Gastrocnemius medialis (tissue), 4 donors: ENCODE data around the gene FOXJ1. TPM values are rescaled to one million over a fixed set of nuclear protein-coding genes. Genes with fewer than 3 reads are reported as not detected.

Experiments
- ATAC-seq, 2 donors: fragments of 150-250 bp; one replicate each; pipeline ENCODE4 v1.9.1; 2016
- DNase-seq, 2 donors: peaks; one replicate each; pipeline ENCODE4 v3.0.0-alpha.2; 2019
- H3K27ac ChIP-seq, 4 donors: fragments of 200-600 bp; sonication (generic); 1 replicate in 1 of 4; 2 replicates in 3 of 4; pipeline ENCODE4 v1.5.1; 2016 to 2018; ENCODE audit warnings: mild to moderate bottlenecking in 2 of 4, moderate library complexity in 1 of 4
- H3K27me3 ChIP-seq, 3 donors: fragments of 200-600 bp; sonication (generic) in 2 of 3; 1 replicate in 1 of 3; 2 replicates in 2 of 3; pipeline versions ENCODE4 v1.5.1 to v1.6.0; 2016 to 2019; ENCODE audit warnings: mild to moderate bottlenecking in 1 of 3, moderate library complexity in 1 of 3
- H3K36me3 ChIP-seq, 2 donors: fragments of 200-600 bp; sonication (generic) in 1 of 2; one replicate each; pipeline ENCODE4 v1.5.1; 2017 to 2018
- H3K4me1 ChIP-seq, 2 donors: fragments of 200-600 bp; sonication (generic) in 1 of 2; one replicate each; pipeline ENCODE4 v1.5.1; 2016 to 2017; ENCODE audit warnings: mild to moderate bottlenecking in 2 of 2
- H3K4me3 ChIP-seq, 4 donors: fragments of 200-600 bp; sonication (generic) in 3 of 4; 1 replicate in 1 of 4; 2 replicates in 3 of 4; pipeline ENCODE4 v1.5.1; 2016 to 2019; ENCODE audit warnings: mild to moderate bottlenecking in 2 of 4
- H3K9me3 ChIP-seq, 3 donors: fragments of 200-600 bp; sonication (generic) in 2 of 3; 1 replicate in 1 of 3; 2 replicates in 2 of 3; pipeline ENCODE4 v1.5.1; 2016 to 2019
- CTCF ChIP-seq, 5 experiments: fragments of 450-650 bp in 3 of 5; fragments of 200-600 bp in 2 of 5; sonication (generic) in 2 of 5; IDR thresholded peaks in 4 of 5; conservative IDR thresholded peaks in 1 of 5; 1 replicate in 4 of 5; 2 replicates in 1 of 5; pipeline ENCODE4 v1.5.1; 2016 to 2019; ENCODE audit warnings: antibody characterized with exemption in 5 of 5, mild to moderate bottlenecking in 3 of 5, moderate library complexity in 3 of 5
- POLR2A ChIP-seq, 2 donors: fragments of 450-650 bp; IDR thresholded peaks; one replicate each; pipeline ENCODE4 v1.6.1; 2017; ENCODE audit warnings: antibody characterized with exemption in 2 of 2, mild to moderate bottlenecking in 2 of 2, moderate library complexity in 2 of 2
- in situ Hi-C, 4 donors: fragments of 200-750 bp; cut with MboI; loops; one replicate each; pipeline versions ENCODE4 v1.15.0 to v1.8.0; 2017; ENCODE audit warnings: low sequenced_read_pairs in 4 of 4
- intact Hi-C: fragments of 100-400 bp; cut with DNase I; formaldehyde crosslinking; loops from one replicate; pipeline ENCODE4 v1.15.1; 2023; ENCODE audit warnings: low total_unique reads
- microRNA-seq, 2 donors: library from miRNA; unstranded; fragments of <30 nt; microRNA quantifications; one replicate each; pipeline ENCODE4, GENCODE V29; 2016; ENCODE audit warnings: borderline replicate concordance in 2 of 2
- total RNA-seq, 4 donors: library from RNA; depleted of rRNA; stranded (reverse); fragments of >200 nt; gene quantifications; one replicate each; pipeline versions ENCODE4 v1.1.0 to v1.2.3, GENCODE V29; 2016

FOXJ1 gene
- total RNA-seq, 4 donors from 2014 or later, result 0.16 to 0.62 TPM; not detected in 2

GRCh38 chr17:76088868-76089576 lies 52.0 kb downstream of the FOXJ1 start:
- no peak for DNase-seq
- Histone ChIP-seq H3K9me3 (no peaks in the 10 kb centered on the region), H3K27ac (no peak overlapping the region), H3K27me3 (no peaks in the 10 kb centered on the region), H3K4me1 (no peaks in the 10 kb centered on the region), H3K4me3 (no peak overlapping the region), H3K36me3 (peaks cover 0 to 96% of the 10 kb centered on the region in 2 donors)
- TF ChIP-seq CTCF (IDR thresholded peaks at IDR 0.05 in 4 of 5, conservative IDR thresholded peaks at IDR 0.05 in 1 of 5) (no peak), POLR2A (IDR thresholded peaks at IDR 0.05) (no peak)
- intact Hi-C loops (no loop called here), in situ Hi-C loops (no loop called here)
- no peak for ATAC-seq

- Histone ChIP-seq H3K27me3 (no peaks in the 10 kb centered on the region), H3K4me1 (no peaks in the 10 kb centered on the region), H3K27ac (no peak overlapping the region), H3K9me3 (no peaks in the 10 kb centered on the region), H3K4me3 (no peak overlapping the region), H3K36me3 (peaks cover 0 to 96% of the 10 kb centered on the region in 2 donors)
- in situ Hi-C loops, result no loop called here
- no peak for DNase-seq
- intact Hi-C loops, result no loop called here
- no peak for TF ChIP-seq CTCF (IDR thresholded peaks at IDR 0.05 in 4 of 5, conservative IDR thresholded peaks at IDR 0.05 in 1 of 5)
- no peak for TF ChIP-seq POLR2A (IDR thresholded peaks at IDR 0.05)
- no peak for ATAC-seq
Measured at GRCh38 chr17:76088041-76088867, 52.8 kb downstream of the FOXJ1 start.

GRCh38 chr17:76087531-76087930 lies 53.5 kb downstream of the FOXJ1 start:
- H3K27ac ChIP-seq, result no peak overlapping the region
- no peaks in the 10 kb centered on the region for H3K4me1 ChIP-seq
- in situ Hi-C loops, result no loop called here
- no peaks in the 10 kb centered on the region for H3K9me3 ChIP-seq
- ATAC-seq (no peak), DNase-seq (no peak)
- intact Hi-C loops, result no loop called here
- H3K27me3 ChIP-seq, result no peaks in the 10 kb centered on the region
- H3K4me3 ChIP-seq, result no peak overlapping the region
- peaks cover 0 to 92% of the 10 kb centered on the region in 2 donors for H3K36me3 ChIP-seq
- TF ChIP-seq POLR2A (IDR thresholded peaks at IDR 0.05) (no peak), CTCF (IDR thresholded peaks at IDR 0.05 in 4 of 5, conservative IDR thresholded peaks at IDR 0.05 in 1 of 5) (no peak)

GRCh38 chr17:76086384-76086783 lies 54.7 kb downstream of the FOXJ1 start:
- no peak for ATAC-seq
- Histone ChIP-seq H3K9me3 (no peaks in the 10 kb centered on the region), H3K4me1 (no peaks in the 10 kb centered on the region), H3K4me3 (no peak overlapping the region), H3K27me3 (no peaks in the 10 kb centered on the region), H3K36me3 (peaks cover 0 to 84% of the 10 kb centered on the region in 2 donors), H3K27ac (no peak overlapping the region)
- TF ChIP-seq CTCF (IDR thresholded peaks at IDR 0.05 in 4 of 5, conservative IDR thresholded peaks at IDR 0.05 in 1 of 5) (no peak), POLR2A (IDR thresholded peaks at IDR 0.05) (no peak)
- DNase-seq, result no peak
- in situ Hi-C loops, result no loop called here
- intact Hi-C loops, result no loop called here

Small RNA genes within 50 kb of the gene (microRNA-seq; reads per million reads assigned to microRNA genes)
- gene MIR6868, result 0.85 to 1.2 reads per million in 2 donors

Other genes starting within 250 kb of the FOXJ1 start
- gene TRIM65, start 244.3 kb downstream of the FOXJ1 start, total RNA-seq, result 10 to 100 TPM; 16.5 to 26.1 (median 22.3) TPM
- 10 to 100 TPM; 29.9 to 86.7 (median 53.1) TPM for gene MRPL38, start 236.4 kb downstream of the FOXJ1 start, total RNA-seq
- 1 to 10 TPM; 2.5 to 6.4 (median 5.8) TPM for gene FBF1, start 200.2 kb downstream of the FOXJ1 start, total RNA-seq
- gene ACOX1, start 162.1 kb downstream of the FOXJ1 start, total RNA-seq, result 10 to 100 TPM; 64.8 to 96.6 (median 80.7) TPM
- 1 to 10 TPM; 4.2 to 9.2 (median 6.8) TPM for gene TEN1, start 162.0 kb downstream of the FOXJ1 start, total RNA-seq
- 1 to 10 TPM in 2 of 4 donors, under 1 TPM in 2; 0.33 to 1.8 (median 1.1) TPM for gene CDK3, start 140.4 kb downstream of the FOXJ1 start, total RNA-seq
- under 1 TPM in 2 of 4 donors, not detected in 2; 0.02 to 0.07 TPM for gene EVPL, start 113.9 kb downstream of the FOXJ1 start, total RNA-seq
- gene SRP68, start 68.7 kb downstream of the FOXJ1 start, total RNA-seq, result 10 to 100 TPM; 33.0 to 76.7 (median 66.7) TPM
- gene GALR2, start 66.5 kb downstream of the FOXJ1 start, total RNA-seq, result under 1 TPM in 1 of 4 donors, not detected in 3; 0.18 TPM
- not detected for gene ZACN, start 62.1 kb downstream of the FOXJ1 start, total RNA-seq
- 10 to 100 TPM; 49.5 to 70.7 (median 53.9) TPM for gene EXOC7, start 37.5 kb downstream of the FOXJ1 start, total RNA-seq
- gene RNF157, start 99.2 kb upstream of the FOXJ1 start, total RNA-seq, result 100 to 1,000 TPM in 1 of 4 donors, 10 to 100 TPM in 3; 50.5 to 142 (median 85.3) TPM
- 100 to 1,000 TPM in 1 of 4 donors, 10 to 100 TPM in 3; 28.9 to 151 (median 52.2) TPM for gene UBALD2, start 124.1 kb upstream of the FOXJ1 start, total RNA-seq
- gene QRICH2, start 167.0 kb upstream of the FOXJ1 start, total RNA-seq, result 1 to 10 TPM in 3 of 4 donors, under 1 TPM in 1; 0.59 to 2.4 (median 1.1) TPM
- 10 to 100 TPM; 10.2 to 23.4 (median 15.9) TPM for gene PRPSAP1, start 212.7 kb upstream of the FOXJ1 start, total RNA-seq
- gene SPHK1, start 243.4 kb upstream of the FOXJ1 start, total RNA-seq, result 1 to 10 TPM in 3 of 4 donors, under 1 TPM in 1; 0.66 to 5.0 (median 2.5) TPM